GM12865 (cell line): Measurements from ENCODE around the gene CDH9.

Source experiments
- DNase-seq: peaks from one replicate; pipeline ENCODE4 v3.0.0; 2010; ENCODE audit warnings: low read depth
- H3K4me3 ChIP-seq: 2 replicates; pipeline ENCODE4 v1.5.1; 2011; ENCODE audit warnings: mild to moderate bottlenecking, low read depth, low read length, control low read depth
- CTCF ChIP-seq: IDR thresholded peaks from 2 replicates; pipeline ENCODE4 v1.5.1; 2011; ENCODE audit warnings: low read length, control low read depth, low read depth, inconsistent platforms; ENCODE audit not compliant: insufficient read depth; ENCODE audit errors: missing control alignments

CDH9 gene

GRCh38 chr5:27011274-27011673, 27.1 kb downstream of the CDH9 start:
- no peak overlapping the region for H3K4me3 ChIP-seq
- no peak for DNase-seq
- no peak for TF ChIP-seq CTCF

- H3K4me3 ChIP-seq, result no peak overlapping the region
- no peak for TF ChIP-seq CTCF
- no peak for DNase-seq
Observed at GRCh38 chr5:27010646-27011045, 27.7 kb downstream of the CDH9 start.

- no peak for DNase-seq
- no peak for TF ChIP-seq CTCF
Observed at GRCh38 chr5:27009540-27009915, 28.9 kb downstream of the CDH9 start.

GRCh38 chr5:27008604-27009539, 29.5 kb downstream of the CDH9 start:
- TF ChIP-seq CTCF, result no peak
- no peak for DNase-seq
- H3K4me3 ChIP-seq, result no peak overlapping the region

More at GRCh38 chr5:27009540-27009915, 28.9 kb downstream of the CDH9 start:
- H3K4me3 ChIP-seq, result no peak overlapping the region

- no peak for TF ChIP-seq CTCF
- no peak for DNase-seq
- no peak overlapping the region for H3K4me3 ChIP-seq
Observed at GRCh38 chr5:27007121-27007520, 31.3 kb downstream of the CDH9 start.

GRCh38 chr5:26986985-26987384, 51.4 kb downstream of the CDH9 start:
- H3K4me3 ChIP-seq, result no peak overlapping the region
- TF ChIP-seq CTCF, result no peak
- no peak for DNase-seq
